Endothelial cell of umbilical vein (primary cell): ENCODE results near the gene TLE7.

Experiments
- CTCF ChIP-seq, 2 donors: IDR thresholded peaks; 1 replicate in 1 of 2; 2 replicates in 1 of 2; pipeline ENCODE4 v1.5.1; 2011; ENCODE audit warnings: low read length in 2 of 2, mild to moderate bottlenecking in 2 of 2, moderate library complexity in 2 of 2, control low read depth in 1 of 2, inconsistent platforms in 1 of 2, low read depth in 1 of 2; ENCODE audit not compliant: insufficient read depth in 1 of 2; ENCODE audit errors: extremely low read depth in 1 of 2
- EZH2 ChIP-seq: IDR thresholded peaks from 2 replicates; pipeline ENCODE4 v1.6.1; 2012; ENCODE audit warnings: borderline replicate concordance, low read depth, mild to moderate bottlenecking, moderate library complexity, low read length, inconsistent platforms; ENCODE audit not compliant: severe bottlenecking
- MAX ChIP-seq: IDR thresholded peaks from 2 replicates; pipeline ENCODE4 v1.6.1; 2011; ENCODE audit not compliant: insufficient read depth, insufficient read length
- POLR2A ChIP-seq: IDR thresholded peaks from 2 replicates; pipeline ENCODE4 v1.6.1; 2012; ENCODE audit warnings: low read depth, mild to moderate bottlenecking, control low read depth, low read length
- POLR2AphosphoS5 ChIP-seq: IDR thresholded peaks from 2 replicates; pipeline ENCODE4 v1.6.1; 2012; ENCODE audit warnings: low read depth, mild to moderate bottlenecking, control low read depth, low read length, moderate library complexity; ENCODE audit not compliant: insufficient read depth

- TF ChIP-seq CTCF (IDR thresholded peaks at IDR 0.05; ENCODE audit: extremely low read depth in 1 of 2, insufficient read depth in 1 of 2, low read depth in 1 of 2, low read length in 2 of 2) (no peak), POLR2AphosphoS5 (no peak), POLR2A (no peak), EZH2 (no peak), MAX (no peak)
Measured at GRCh38 chr16:71409011-71409775, 32.7 kb downstream of the TLE7 start.
